ENCODE data around the gene RNF8. TPM values are rescaled to one million over a fixed set of nuclear protein-coding genes. Genes with fewer than 3 reads are reported as not detected.

The RNF8 gene
- total and polyA plus RNA-seq, 2 experiments from 2014 or later = 30.6 to 30.8 TPM

DNA sequence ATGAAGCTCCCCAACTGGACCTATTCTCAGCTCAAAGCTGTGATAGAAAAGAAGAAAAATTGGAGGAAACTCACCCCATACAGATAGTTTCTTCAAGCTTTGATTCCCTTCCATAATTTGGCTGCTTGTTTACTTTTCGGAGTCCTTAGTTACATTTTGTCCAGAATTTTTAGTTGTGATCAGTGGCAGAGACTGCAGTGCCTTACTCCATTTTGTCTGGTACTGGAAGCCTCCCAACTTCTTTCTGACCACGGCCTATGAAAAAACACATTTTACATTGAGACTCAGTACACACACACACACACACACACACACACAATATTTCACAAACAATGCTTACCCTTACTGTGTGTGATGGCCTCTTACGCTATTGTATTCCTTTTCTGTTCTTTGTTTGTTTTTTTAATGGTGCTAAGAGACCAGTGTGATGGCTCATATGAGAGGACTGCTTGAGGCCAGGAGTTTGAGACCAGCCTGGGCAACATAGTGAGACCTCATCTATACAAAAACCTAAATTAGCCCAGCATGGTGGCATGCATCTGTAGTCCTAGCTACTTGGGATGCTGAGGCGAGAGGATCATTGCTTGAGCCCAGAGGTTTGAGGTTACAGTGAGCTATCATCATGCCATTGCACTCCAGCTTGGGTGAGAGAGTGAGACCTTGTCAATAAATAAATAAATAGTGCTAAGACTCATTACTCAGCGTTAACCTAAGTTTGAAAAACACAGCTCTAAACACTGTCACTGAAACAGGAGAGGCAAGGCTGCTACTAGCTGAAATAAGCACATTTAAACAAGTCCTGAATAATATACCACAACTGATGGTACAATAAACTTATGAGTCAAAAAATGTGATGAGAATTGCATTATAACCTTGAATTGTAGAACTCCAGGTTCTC lies 13.8 kb upstream of the RNF8 start:
- WGBS (ENCODE audit: low lambda C conversion rate, missing lambda C conversion rate) = 90% methylated on average over 5 of the region's 5 CpGs
- Histone ChIP-seq H3K9me2 (replicated peaks; ENCODE audit: insufficient read depth) (no peaks in the 10 kb centered on the region), H3K27me3 (no peaks in the 10 kb centered on the region), H3K4me2 (no peak overlapping the region), H3K9me3 (ENCODE audit: low read depth) (no peaks in the 10 kb centered on the region), H4K20me1 (ENCODE audit: insufficient read depth, poor library complexity, severe bottlenecking) (no peaks in the 10 kb centered on the region), H3K79me2 (no peaks in the 10 kb centered on the region), H3K4me3 (no peak overlapping the region), H3K27ac (no peak overlapping the region), H2AFZ (no peak overlapping the region), H3K4me1 (ENCODE audit: insufficient read depth) (no peaks in the 10 kb centered on the region), H3K36me3 (replicated peaks; ENCODE audit: insufficient read depth, low read depth) (no peaks in the 10 kb centered on the region)
- TF ChIP-seq EZH2phosphoT487 (IDR thresholded peaks at IDR 0.05; ENCODE audit: low read depth, severe bottlenecking, unreplicated experiment) = no peak
- TF ChIP-seq, protein P1, sequence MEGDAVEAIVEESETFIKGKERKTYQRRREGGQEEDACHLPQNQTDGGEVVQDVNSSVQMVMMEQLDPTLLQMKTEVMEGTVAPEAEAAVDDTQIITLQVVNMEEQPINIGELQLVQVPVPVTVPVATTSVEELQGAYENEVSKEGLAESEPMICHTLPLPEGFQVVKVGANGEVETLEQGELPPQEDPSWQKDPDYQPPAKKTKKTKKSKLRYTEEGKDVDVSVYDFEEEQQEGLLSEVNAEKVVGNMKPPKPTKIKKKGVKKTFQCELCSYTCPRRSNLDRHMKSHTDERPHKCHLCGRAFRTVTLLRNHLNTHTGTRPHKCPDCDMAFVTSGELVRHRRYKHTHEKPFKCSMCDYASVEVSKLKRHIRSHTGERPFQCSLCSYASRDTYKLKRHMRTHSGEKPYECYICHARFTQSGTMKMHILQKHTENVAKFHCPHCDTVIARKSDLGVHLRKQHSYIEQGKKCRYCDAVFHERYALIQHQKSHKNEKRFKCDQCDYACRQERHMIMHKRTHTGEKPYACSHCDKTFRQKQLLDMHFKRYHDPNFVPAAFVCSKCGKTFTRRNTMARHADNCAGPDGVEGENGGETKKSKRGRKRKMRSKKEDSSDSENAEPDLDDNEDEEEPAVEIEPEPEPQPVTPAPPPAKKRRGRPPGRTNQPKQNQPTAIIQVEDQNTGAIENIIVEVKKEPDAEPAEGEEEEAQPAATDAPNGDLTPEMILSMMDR (IDR thresholded peaks at IDR 0.05; ENCODE audit: poor library complexity) = no peak
- no peak for TF ChIP-seq EZH2 (IDR thresholded peaks at IDR 0.05; ENCODE audit: borderline replicate concordance)
- DNase-seq (ENCODE audit: low spot score) = no peak

DNA sequence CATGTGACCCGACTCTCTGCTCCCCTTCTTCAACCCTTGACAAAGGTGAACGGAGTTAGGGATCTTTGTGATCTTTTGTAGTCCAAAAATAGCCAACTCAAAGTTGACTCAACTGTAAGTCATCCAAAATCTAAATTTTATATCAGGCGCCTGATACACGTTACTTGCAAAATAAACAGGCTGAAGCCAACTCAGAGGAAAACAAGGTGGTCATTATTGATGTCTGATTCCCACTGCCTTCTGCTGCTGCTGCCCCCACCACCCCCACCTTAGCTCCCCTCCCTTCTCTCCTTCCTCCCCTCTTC lies 13.2 kb upstream of the RNF8 start:
- TF ChIP-seq EZH2phosphoT487 (IDR thresholded peaks at IDR 0.05; ENCODE audit: low read depth, severe bottlenecking, unreplicated experiment) = no peak
- no peak for TF ChIP-seq EZH2 (IDR thresholded peaks at IDR 0.05; ENCODE audit: borderline replicate concordance)
- TF ChIP-seq, protein P1 (IDR thresholded peaks at IDR 0.05; ENCODE audit: poor library complexity) = no peak
- H3K27me3 ChIP-seq = no peaks in the 10 kb centered on the region
- no peaks in the 10 kb centered on the region for H3K79me2 ChIP-seq
- DNase-seq (ENCODE audit: low spot score) = no peak
- no peak overlapping the region for H3K27ac ChIP-seq
- no peaks in the 10 kb centered on the region for H3K9me3 ChIP-seq (ENCODE audit: low read depth)
- no peak overlapping the region for H2AFZ ChIP-seq
- H3K4me1 ChIP-seq (ENCODE audit: insufficient read depth) = no peaks in the 10 kb centered on the region
- H3K4me3 ChIP-seq = no peak overlapping the region
- H3K36me3 ChIP-seq (replicated peaks; ENCODE audit: insufficient read depth, low read depth) = no peaks in the 10 kb centered on the region
- no peak overlapping the region for H3K4me2 ChIP-seq
- no peaks in the 10 kb centered on the region for H3K9me2 ChIP-seq (replicated peaks; ENCODE audit: insufficient read depth)
- H4K20me1 ChIP-seq (ENCODE audit: insufficient read depth, poor library complexity, severe bottlenecking) = no peaks in the 10 kb centered on the region
- WGBS (ENCODE audit: low lambda C conversion rate, missing lambda C conversion rate) = 83% methylated on average over 4 of the region's 4 CpGs

DNA sequence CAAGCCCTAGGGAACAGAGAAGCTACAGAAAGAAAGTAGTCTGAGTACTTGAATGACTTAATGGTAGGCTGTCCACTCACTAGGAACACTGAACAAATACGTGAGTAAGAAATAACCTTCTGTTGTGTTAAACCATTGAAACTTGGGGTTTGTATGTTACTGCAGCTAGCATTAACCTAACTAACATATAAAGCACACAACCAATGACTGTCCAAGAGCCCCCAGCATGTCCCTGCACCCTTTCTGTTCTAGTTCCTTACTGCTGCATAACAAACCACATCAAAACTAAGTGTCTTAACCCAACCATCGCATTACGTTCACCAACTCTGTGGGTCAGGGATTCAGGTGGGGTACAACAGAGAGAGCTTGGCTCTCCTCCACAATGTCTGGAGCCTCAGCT lies 10.5 kb upstream of the RNF8 start:
- no peak for DNase-seq (ENCODE audit: low spot score)
- no peaks in the 10 kb centered on the region for H3K9me2 ChIP-seq (replicated peaks; ENCODE audit: insufficient read depth)
- WGBS (ENCODE audit: low lambda C conversion rate, missing lambda C conversion rate) = 93% methylated on average over 3 of the region's 3 CpGs

More for the DNA sequence above, 10.5 kb upstream of the RNF8 start:
- Histone ChIP-seq H3K27me3 (no peaks in the 10 kb centered on the region), H3K4me2 (no peak overlapping the region), H3K4me1 (ENCODE audit: insufficient read depth) (no peaks in the 10 kb centered on the region), H3K4me3 (no peak overlapping the region), H3K27ac (no peak overlapping the region), H3K79me2 (no peaks in the 10 kb centered on the region), H2AFZ (no peak overlapping the region), H4K20me1 (ENCODE audit: insufficient read depth, poor library complexity, severe bottlenecking) (no peaks in the 10 kb centered on the region), H3K9me3 (ENCODE audit: low read depth) (no peaks in the 10 kb centered on the region), H3K36me3 (replicated peaks; ENCODE audit: insufficient read depth, low read depth) (no peaks in the 10 kb centered on the region)
- TF ChIP-seq EZH2 (IDR thresholded peaks at IDR 0.05; ENCODE audit: borderline replicate concordance) (no peak), EZH2phosphoT487 (IDR thresholded peaks at IDR 0.05; ENCODE audit: low read depth, severe bottlenecking, unreplicated experiment) (no peak)
- TF ChIP-seq, protein P1 (IDR thresholded peaks at IDR 0.05; ENCODE audit: poor library complexity) = no peak

Data from hepatocyte (in vitro differentiated cells).